Hepatocyte (in vitro differentiated cells): ENCODE results near the gene PCDHGA7.

ENCODE experiments used
- EZH2 ChIP-seq: fragments of 200-600 bp; sonication (generic); IDR thresholded peaks from 2 replicates; pipeline ENCODE4 v1.6.1; 2016; ENCODE audit warnings: antibody characterized with exemption, mild to moderate bottlenecking, borderline replicate concordance
- TF ChIP-seq, protein P1 (sequence below): fragments of 200-600 bp; sonication (generic); IDR thresholded peaks from 2 replicates; pipeline ENCODE4 v1.5.1; 2016; ENCODE audit warnings: antibody characterized with exemption, mild to moderate bottlenecking; ENCODE audit not compliant: poor library complexity

- TF ChIP-seq, protein P1, sequence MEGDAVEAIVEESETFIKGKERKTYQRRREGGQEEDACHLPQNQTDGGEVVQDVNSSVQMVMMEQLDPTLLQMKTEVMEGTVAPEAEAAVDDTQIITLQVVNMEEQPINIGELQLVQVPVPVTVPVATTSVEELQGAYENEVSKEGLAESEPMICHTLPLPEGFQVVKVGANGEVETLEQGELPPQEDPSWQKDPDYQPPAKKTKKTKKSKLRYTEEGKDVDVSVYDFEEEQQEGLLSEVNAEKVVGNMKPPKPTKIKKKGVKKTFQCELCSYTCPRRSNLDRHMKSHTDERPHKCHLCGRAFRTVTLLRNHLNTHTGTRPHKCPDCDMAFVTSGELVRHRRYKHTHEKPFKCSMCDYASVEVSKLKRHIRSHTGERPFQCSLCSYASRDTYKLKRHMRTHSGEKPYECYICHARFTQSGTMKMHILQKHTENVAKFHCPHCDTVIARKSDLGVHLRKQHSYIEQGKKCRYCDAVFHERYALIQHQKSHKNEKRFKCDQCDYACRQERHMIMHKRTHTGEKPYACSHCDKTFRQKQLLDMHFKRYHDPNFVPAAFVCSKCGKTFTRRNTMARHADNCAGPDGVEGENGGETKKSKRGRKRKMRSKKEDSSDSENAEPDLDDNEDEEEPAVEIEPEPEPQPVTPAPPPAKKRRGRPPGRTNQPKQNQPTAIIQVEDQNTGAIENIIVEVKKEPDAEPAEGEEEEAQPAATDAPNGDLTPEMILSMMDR: no peak
- no peak for TF ChIP-seq EZH2
Observed at GRCh38 chr5:141359790-141360426, 22.6 kb upstream of the PCDHGA7 start, which contains the start of gene PCDHGB2.
